ENCODE measurements around the gene SCNN1A. TPM values are rescaled to one million over a fixed set of nuclear protein-coding genes. Genes with fewer than 3 reads are reported as not detected.

Gene SCNN1A
- total RNA-seq, 1 experiment from 2014 or later: 111 TPM

DNA sequence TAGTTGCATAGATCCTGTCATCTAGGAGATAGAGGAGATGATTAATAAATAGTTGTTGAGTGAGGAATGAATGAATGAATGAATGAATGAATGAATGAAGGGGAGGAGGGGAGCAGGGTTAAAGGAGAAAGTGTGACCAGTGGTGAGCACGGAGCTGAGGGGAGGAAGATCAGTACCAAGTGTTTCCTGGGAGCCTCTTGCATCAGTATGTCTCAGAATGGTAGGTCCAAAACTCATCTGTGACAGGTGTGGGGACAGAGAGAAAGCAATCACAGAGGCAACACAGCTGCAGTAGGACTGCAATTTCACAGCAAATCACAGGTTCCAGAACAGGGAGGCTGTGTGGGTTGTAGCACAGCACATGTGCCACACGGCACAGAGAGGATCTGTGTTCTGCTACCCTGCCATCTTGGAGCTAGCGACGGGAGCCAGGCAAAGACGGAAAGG lies 19.0 kb downstream of the SCNN1A start:
- H3K14ac ChIP-seq (ENCODE audit: insufficient read depth, low read length): no peak overlapping the region
- H3K4me1 ChIP-seq (ENCODE audit: insufficient read depth, low read length): no peaks in the 10 kb centered on the region; the same call in 1 of the 2 replicates
- no peak overlapping the region for H3K4me3 Mint-ChIP-seq
- H3K9me3 ChIP-seq (ENCODE audit: control insufficient read depth, low read depth, low read length): no peaks in the 10 kb centered on the region
- no peak overlapping the region for H2AFZ ChIP-seq (ENCODE audit: low read length)
- no peaks in the 10 kb centered on the region for H3K23me2 ChIP-seq (ENCODE audit: insufficient read length, low read depth, low read length, poor library complexity, severe bottlenecking)
- H3K9ac ChIP-seq (ENCODE audit: extremely low read depth, insufficient read length, low read length): no peak overlapping the region
- H2BK20ac ChIP-seq (ENCODE audit: low read depth, low read length, poor library complexity, severe bottlenecking): no peak overlapping the region
- peaks cover 15 to 16% of the 10 kb centered on the region in 2 experiments for H3K4me1 Mint-ChIP-seq
- H4K5ac ChIP-seq (ENCODE audit: insufficient read length, low read depth, low read length): no peak overlapping the region
- H2AK5ac ChIP-seq (ENCODE audit: insufficient read length, low read length): no peak overlapping the region
- peaks cover 29 to 78% (median 75%) of the 10 kb centered on the region in 3 experiments for H3K36me3 Mint-ChIP-seq (ENCODE audit: insufficient read depth in 1 of 3, low read depth in 3 of 3)
- no peak overlapping the region for H3K4me2 ChIP-seq (ENCODE audit: insufficient read depth, insufficient read length, low read length)
- peak overlapping the region in 1 of 3 experiments; percentile 64; a peak in 3 of 7 replicates for H3K27ac Mint-ChIP-seq
- H3K9me3 Mint-ChIP-seq: no peaks in the 10 kb centered on the region
- H3T11ph ChIP-seq (ENCODE audit: low read length): no peak overlapping the region
- H3K27me3 Mint-ChIP-seq (ENCODE audit: low read depth): no peaks in the 10 kb centered on the region
- no peak overlapping the region for H3K27ac ChIP-seq (ENCODE audit: insufficient read length, low read depth, low read length)
- WGBS (ENCODE audit: extremely low coverage, insufficient read length, low lambda C conversion rate): no CpG with 5 or more reads among the region's 5 CpGs
- H2BK12ac ChIP-seq (ENCODE audit: insufficient read length, low read depth, low read length): no peak overlapping the region
- H3K56ac ChIP-seq (ENCODE audit: insufficient read length, low read depth, low read length): no peak overlapping the region
- no peak overlapping the region for H3K23ac ChIP-seq (ENCODE audit: insufficient read length, low read depth, low read length)
- no peak for TF ChIP-seq CTCF (conservative IDR thresholded peaks at IDR 0.05)
- no peak overlapping the region for H3K4ac ChIP-seq (ENCODE audit: low read depth, low read length)
- no peak overlapping the region for H4K91ac ChIP-seq (ENCODE audit: insufficient read length, low read depth, low read length)
- H2BK120ac ChIP-seq (ENCODE audit: low read depth, low read length, poor library complexity, severe bottlenecking): no peak overlapping the region
- no peak overlapping the region for H2BK5ac ChIP-seq (ENCODE audit: insufficient read length, low read length)
- no peaks in the 10 kb centered on the region for H3K79me2 ChIP-seq (ENCODE audit: insufficient read depth, low read length)
- no peak for DNase-seq
- H3K79me1 ChIP-seq (ENCODE audit: insufficient read depth, low read depth, low read length, poor library complexity, severe bottlenecking): no peaks in the 10 kb centered on the region
- H3K18ac ChIP-seq (ENCODE audit: insufficient read length, low read depth, low read length): no peak overlapping the region
- H4K20me1 ChIP-seq (ENCODE audit: control insufficient read depth, insufficient read depth, insufficient read length): peaks cover 3% of the 10 kb centered on the region
- H2BK15ac ChIP-seq (ENCODE audit: low read depth, low read length): no peak overlapping the region
- no peak overlapping the region for H4K8ac ChIP-seq (replicated peaks; ENCODE audit: insufficient read length, low read depth, low read length)
- no peaks in the 10 kb centered on the region for H3K27me3 ChIP-seq (ENCODE audit: insufficient read depth, low read length)

Data from H9 (cell line).